CD4-positive, alpha-beta T cell (primary cell): ENCODE data around the gene ZFC3H1. TPM values are rescaled to one million over a fixed set of nuclear protein-coding genes. Genes with fewer than 3 reads are reported as not detected.

Experiments
- ATAC-seq: fragments of 200-7000 bp; cut with Tn5 transposase; one replicate; pipeline ENCODE4 v1.10.0; 2022; ENCODE audit warnings: mild to moderate bottlenecking; ENCODE audit not compliant: poor library complexity
- CTCF ChIA-PET: fragments of 350-600 bp; sonication (Branson Sonifier 250); formaldehyde crosslinking; loops from one replicate; lab custom pipeline; 2021; ENCODE audit warnings: antibody characterized with exemption, inconsistent platforms; lab: Charles Lee
- POLR2A ChIA-PET: fragments of 350-600 bp; sonication (Branson Sonifier 250); formaldehyde crosslinking; loops from one replicate; lab custom pipeline; 2021; ENCODE audit warnings: antibody characterized with exemption, inconsistent platforms; lab: Charles Lee
- DNase-seq, 14 experiments: peaks; one replicate each; pipeline ENCODE4 v3.0.0-alpha.2; 2013 to 2020; ENCODE audit warnings: mixed read lengths in 2 of 14
- H3K27ac ChIP-seq, 2 donors: one replicate each; pipeline versions ENCODE4 v1.5.1 to v1.7.0; 2013; ENCODE audit warnings: low read length in 2 of 2, low read depth in 1 of 2, mild to moderate bottlenecking in 1 of 2
- H3K27me3 ChIP-seq, 2 experiments: 1 replicate in 1 of 2; 2 replicates in 1 of 2; pipeline versions ENCODE4 v1.6.1 to v1.7.0; 2013; ENCODE audit warnings: low read length in 2 of 2, control low read depth in 1 of 2, mild to moderate bottlenecking in 1 of 2, moderate library complexity in 1 of 2; ENCODE audit not compliant: insufficient read depth in 2 of 2, control insufficient read depth in 1 of 2
- H3K36me3 ChIP-seq: one replicate; pipeline ENCODE4 v1.6.1; 2013; ENCODE audit warnings: low read length, control low read depth; ENCODE audit not compliant: insufficient read depth
- H3K4me1 ChIP-seq: one replicate; pipeline ENCODE4 v1.6.1; 2013; ENCODE audit warnings: low read length, control low read depth; ENCODE audit not compliant: insufficient read depth
- H3K4me3 ChIP-seq: one replicate; pipeline ENCODE4 v1.5.1; 2013; ENCODE audit warnings: mild to moderate bottlenecking, low read length, moderate library complexity
- H3K9me3 ChIP-seq, 2 experiments: 1 replicate in 1 of 2; 2 replicates in 1 of 2; pipeline versions ENCODE4 v1.6.1 to v1.7.0; 2013; ENCODE audit warnings: low read length in 2 of 2, mild to moderate bottlenecking in 2 of 2, control low read depth in 1 of 2, moderate library complexity in 1 of 2; ENCODE audit not compliant: control insufficient read depth in 1 of 2, insufficient read depth in 1 of 2
- H3K27ac Mint-ChIP-seq: one replicate; pipeline ENCODE4 v1.8.0; 2020; ENCODE audit warnings: mixed read lengths
- H3K27me3 Mint-ChIP-seq: one replicate; pipeline ENCODE4 v1.8.0; 2021; ENCODE audit warnings: mixed read lengths
- H3K36me3 Mint-ChIP-seq: one replicate; pipeline ENCODE4 v1.8.0; 2021; ENCODE audit warnings: low read depth, mixed read lengths
- H3K4me1 Mint-ChIP-seq: one replicate; pipeline ENCODE4 v1.8.0; 2021; ENCODE audit warnings: low read depth, mixed read lengths
- H3K4me3 Mint-ChIP-seq: one replicate; pipeline ENCODE4 v1.8.0; 2020; ENCODE audit warnings: mild to moderate bottlenecking, mixed read lengths
- H3K9me3 Mint-ChIP-seq: one replicate; pipeline ENCODE4 v1.8.0; 2020; ENCODE audit warnings: mixed read lengths
- intact Hi-C, 2 experiments: fragments of 100-400 bp; cut with DNase I in 1 of 2; cut with micrococcal nuclease in 1 of 2; formaldehyde crosslinking; loops; one replicate each; pipeline versions ENCODE4 v1.15.1 to v1.9.0; 2023 to 2025; cut with DNase I, micrococcal nuclease
- total RNA-seq, 174 experiments: library from RNA in 2 of 174; stranded (reverse) in 2 of 174; gene quantifications; one replicate each; pipeline ENCODE4 v1.2.3 and lab custom pipeline; 2021 to 2026
- TF ChIP-seq, protein P1 (sequence below): fragments of 200-600 bp; IDR thresholded peaks from one replicate; pipeline ENCODE4 v1.8.0; 2022; ENCODE audit warnings: antibody characterized with exemption, mild to moderate bottlenecking

The ZFC3H1 gene
- total RNA-seq, 2 experiments from 2014 or later: 131 to 135 TPM

DNA sequence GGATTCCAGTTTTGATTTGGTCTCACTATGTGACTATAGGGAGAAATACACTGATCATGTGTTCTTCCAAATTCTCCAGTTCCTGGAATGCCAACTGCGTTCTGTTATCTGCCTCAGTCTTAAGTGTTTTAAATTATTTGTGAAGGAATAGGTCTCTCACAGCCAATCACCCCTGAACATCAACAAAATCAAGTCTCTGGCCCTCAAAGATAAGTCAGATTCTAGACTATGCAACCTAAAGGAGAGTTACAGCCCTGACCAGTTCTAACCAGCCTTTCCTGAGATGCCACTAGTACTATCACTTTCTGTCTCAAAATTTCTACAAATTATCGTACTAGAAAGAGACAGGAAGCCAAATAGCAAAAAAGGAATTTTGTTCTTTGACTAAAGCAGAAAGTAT is 22.3 kb downstream of the ZFC3H1 start:
- Mint-ChIP-seq H3K36me3 (peaks cover 90% of the 10 kb centered on the region), H3K4me1 (peaks cover 51% of the 10 kb centered on the region), H3K27me3 (no peaks in the 10 kb centered on the region), H3K4me3 (no peak overlapping the region), H3K27ac (peak overlapping the region; percentile 55), H3K9me3 (no peaks in the 10 kb centered on the region)
- DNase-seq (no peak), ATAC-seq (no peak)
- CTCF ChIA-PET: interaction anchor here (0.6 kb wide), 1 partner anchor 91 kb away, joined by 3 read pairs; no protein-coding TSS in a partner anchor
- Histone ChIP-seq H3K4me3 (no peak overlapping the region), H3K27me3 (no peaks in the 10 kb centered on the region), H3K4me1 (no peaks in the 10 kb centered on the region), H3K9me3 (no peaks in the 10 kb centered on the region), H3K36me3 (peaks cover 83% of the 10 kb centered on the region), H3K27ac (no peak overlapping the region)
- intact Hi-C loops: no loop called here
- POLR2A ChIA-PET: no interaction called here
- TF ChIP-seq, protein P1, sequence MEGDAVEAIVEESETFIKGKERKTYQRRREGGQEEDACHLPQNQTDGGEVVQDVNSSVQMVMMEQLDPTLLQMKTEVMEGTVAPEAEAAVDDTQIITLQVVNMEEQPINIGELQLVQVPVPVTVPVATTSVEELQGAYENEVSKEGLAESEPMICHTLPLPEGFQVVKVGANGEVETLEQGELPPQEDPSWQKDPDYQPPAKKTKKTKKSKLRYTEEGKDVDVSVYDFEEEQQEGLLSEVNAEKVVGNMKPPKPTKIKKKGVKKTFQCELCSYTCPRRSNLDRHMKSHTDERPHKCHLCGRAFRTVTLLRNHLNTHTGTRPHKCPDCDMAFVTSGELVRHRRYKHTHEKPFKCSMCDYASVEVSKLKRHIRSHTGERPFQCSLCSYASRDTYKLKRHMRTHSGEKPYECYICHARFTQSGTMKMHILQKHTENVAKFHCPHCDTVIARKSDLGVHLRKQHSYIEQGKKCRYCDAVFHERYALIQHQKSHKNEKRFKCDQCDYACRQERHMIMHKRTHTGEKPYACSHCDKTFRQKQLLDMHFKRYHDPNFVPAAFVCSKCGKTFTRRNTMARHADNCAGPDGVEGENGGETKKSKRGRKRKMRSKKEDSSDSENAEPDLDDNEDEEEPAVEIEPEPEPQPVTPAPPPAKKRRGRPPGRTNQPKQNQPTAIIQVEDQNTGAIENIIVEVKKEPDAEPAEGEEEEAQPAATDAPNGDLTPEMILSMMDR: no peak

DNA sequence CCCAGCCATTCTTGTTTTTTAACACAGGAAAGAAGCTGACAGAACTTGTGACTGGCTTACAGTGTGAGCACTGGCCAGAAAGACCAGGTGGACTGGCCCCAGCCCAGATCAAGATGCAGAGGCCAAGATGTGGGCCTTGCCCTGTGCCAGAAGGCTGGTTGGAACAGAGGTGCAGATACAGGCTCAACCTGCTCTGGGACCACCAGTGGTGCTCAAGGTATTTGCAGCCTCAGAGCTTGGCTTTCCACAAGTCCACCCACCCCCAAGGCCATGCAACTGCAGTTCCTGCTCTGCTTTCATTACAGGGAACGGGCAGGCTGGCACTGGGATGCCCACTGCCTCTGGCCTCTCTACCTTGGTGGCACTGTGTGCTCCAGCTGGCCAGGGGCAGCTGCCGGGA is 23.3 kb downstream of the ZFC3H1 start:
- TF ChIP-seq, protein P1: no peak
- Mint-ChIP-seq H3K36me3 (peaks cover 93% of the 10 kb centered on the region), H3K27me3 (no peaks in the 10 kb centered on the region), H3K27ac (no peak overlapping the region), H3K9me3 (no peaks in the 10 kb centered on the region), H3K4me3 (no peak overlapping the region), H3K4me1 (peaks cover 46% of the 10 kb centered on the region)
- ATAC-seq: no peak
- ChIA-PET POLR2A (interaction anchor here (1.4 kb wide), 1 partner anchor 24 kb away, joined by 4 read pairs; the partner anchor contains the start of gene THAP2), CTCF (no interaction called here)
- intact Hi-C loops: no loop called here
- peaks cover 85% of the 10 kb centered on the region for H3K36me3 ChIP-seq
- no peak overlapping the region for H3K27ac ChIP-seq
- H3K27me3 ChIP-seq: no peaks in the 10 kb centered on the region
- no peak overlapping the region for H3K4me3 ChIP-seq
- DNase-seq: peak in 1 of 14 experiments; percentile 5
- no peaks in the 10 kb centered on the region for H3K4me1 ChIP-seq
- H3K9me3 ChIP-seq: no peaks in the 10 kb centered on the region

DNA sequence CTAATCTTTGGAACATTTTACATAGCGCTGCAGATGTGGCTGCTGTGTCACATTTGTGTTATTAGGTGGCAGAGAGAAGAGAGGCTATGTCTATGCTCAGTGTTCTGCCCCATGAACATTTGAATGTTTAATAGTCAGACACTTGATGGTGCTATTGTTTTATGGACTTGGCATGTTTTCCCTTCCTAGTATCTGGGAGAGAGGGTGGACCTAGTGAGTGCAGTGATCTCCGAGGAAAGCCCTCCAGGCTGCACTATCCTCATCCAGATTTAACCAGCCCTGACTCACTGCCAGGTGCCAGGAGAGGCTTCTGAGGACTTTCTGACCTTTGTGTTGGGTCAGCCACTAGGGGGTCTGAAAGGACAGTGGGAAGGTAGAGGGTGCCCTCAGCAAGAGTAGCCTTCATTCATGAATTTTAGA is 24.3 kb downstream of the ZFC3H1 start:
- H3K36me3 Mint-ChIP-seq: peaks cover 93% of the 10 kb centered on the region
- peaks cover 42% of the 10 kb centered on the region for H3K4me1 Mint-ChIP-seq
- H3K9me3 ChIP-seq: no peaks in the 10 kb centered on the region
- peak in 2 of 14 experiments; percentile 14 to 32 for DNase-seq
- ChIA-PET CTCF (no interaction called here), POLR2A (interaction anchor here (1.4 kb wide), 1 partner anchor 25 kb away, joined by 4 read pairs; the partner anchor contains the start of gene THAP2)
- H3K27me3 Mint-ChIP-seq: no peaks in the 10 kb centered on the region
- H3K27ac ChIP-seq: no peak overlapping the region
- peak overlapping the region; percentile 42 for H3K27ac Mint-ChIP-seq
- TF ChIP-seq, protein P1: no peak
- H3K27me3 ChIP-seq: no peaks in the 10 kb centered on the region
- peaks cover 85% of the 10 kb centered on the region for H3K36me3 ChIP-seq
- H3K4me1 ChIP-seq: no peaks in the 10 kb centered on the region
- no peak for ATAC-seq
- H3K4me3 Mint-ChIP-seq: no peak overlapping the region
- no peaks in the 10 kb centered on the region for H3K9me3 Mint-ChIP-seq
- intact Hi-C loops: loop anchor here (10.0 kb wide), 2 partner anchors 255 to 1765 kb away; no protein-coding TSS in a partner anchor
- no peak overlapping the region for H3K4me3 ChIP-seq
